ENCODE data around the gene CFAP300.

CFAP300 gene

GRCh38 chr11:102073253-102073652, 26.0 kb downstream of the CFAP300 start:
- no peak for DNase-seq

- DNase-seq, result no peak
Observed at GRCh38 chr11:102079625-102080024, 32.4 kb downstream of the CFAP300 start.

- no peak for DNase-seq
Observed at GRCh38 chr11:102081313-102081712, 34.1 kb downstream of the CFAP300 start.

GRCh38 chr11:102085864-102086551, 38.8 kb downstream of the CFAP300 start:
- DNase-seq, result no peak

- DNase-seq, result no peak
Observed at GRCh38 chr11:102097186-102097585, 49.9 kb downstream of the CFAP300 start.

GRCh38 chr11:102099755-102100154, 52.5 kb downstream of the CFAP300 start:
- DNase-seq, result no peak

GRCh38 chr11:102108734-102109440, 61.6 kb downstream of the CFAP300 start:
- DNase-seq, result no peak

- peak; percentile 95 for DNase-seq
Observed at GRCh38 chr11:102109896-102110760, 62.9 kb downstream of the CFAP300 start, which contains the start of gene YAP1. YAP1 (plus strand) TSS chr11:102110447; CDS start chr11:102110849, 402 bp downstream.

GRCh38 chr11:102110761-102111010, 63.4 kb downstream of the CFAP300 start:
- DNase-seq, result no peak

GRCh38 chr11:102111011-102111786, 64.0 kb downstream of the CFAP300 start:
- DNase-seq, result peak; percentile 93

- DNase-seq, result no peak
Observed at GRCh38 chr11:102111787-102112508, 64.7 kb downstream of the CFAP300 start.

- DNase-seq, result no peak
Observed at GRCh38 chr11:102112509-102112821, 65.2 kb downstream of the CFAP300 start.

- DNase-seq, result no peak
Observed at GRCh38 chr11:102114032-102114431, 66.8 kb downstream of the CFAP300 start.

- DNase-seq, result no peak
Observed at GRCh38 chr11:102115557-102115956, 68.3 kb downstream of the CFAP300 start.

- DNase-seq, result no peak
Observed at GRCh38 chr11:102116453-102117205, 69.4 kb downstream of the CFAP300 start.

- DNase-seq, result no peak
Observed at GRCh38 chr11:102117472-102118113, 70.4 kb downstream of the CFAP300 start.

- no peak for DNase-seq
Observed at GRCh38 chr11:102118937-102119336, 71.7 kb downstream of the CFAP300 start.

- DNase-seq, result no peak
Observed at GRCh38 chr11:102119997-102120396, 72.8 kb downstream of the CFAP300 start.

- DNase-seq, result no peak
Observed at GRCh38 chr11:102120437-102120973, 73.3 kb downstream of the CFAP300 start.

GRCh38 chr11:102121329-102121728, 74.1 kb downstream of the CFAP300 start:
- no peak for DNase-seq

Data from right forelimb (tissue), 1 donor.